Measurements from ENCODE around the gene LMOD2.

The LMOD2 gene

GRCh38 chr7:123673137-123673732 lies 17.6 kb downstream of the LMOD2 start:
- DNase-seq (ENCODE audit: low spot score): no peak

DNA sequence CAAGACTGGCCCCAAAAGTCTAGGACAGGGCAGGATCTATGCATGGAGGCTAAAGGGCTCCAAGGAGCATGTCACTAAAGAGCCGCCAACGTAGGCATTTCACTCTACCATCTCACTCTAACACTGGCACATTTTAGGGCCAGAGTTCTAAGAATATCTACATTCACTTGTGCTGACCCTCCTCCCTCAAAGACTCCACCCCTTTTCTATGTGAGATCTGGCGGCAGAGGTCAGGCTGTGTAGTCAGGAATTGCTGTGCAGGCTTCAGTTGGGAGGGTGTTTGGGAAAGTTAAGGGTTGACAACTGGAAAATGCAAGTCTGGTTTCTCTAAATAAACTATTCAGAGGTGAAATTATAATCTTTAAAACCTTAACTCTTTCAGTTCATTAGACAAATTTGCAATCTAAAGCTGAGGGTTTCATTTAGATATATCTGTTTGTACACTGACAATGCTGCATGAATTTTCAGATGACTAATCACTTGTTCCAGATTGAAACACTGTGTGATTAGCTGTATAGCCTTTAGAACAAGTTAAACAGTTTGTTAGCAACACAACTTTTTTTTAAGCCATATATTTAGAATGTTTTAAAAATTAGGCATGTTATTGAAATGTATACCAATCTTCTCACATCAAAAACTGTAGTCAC lies 18.2 kb downstream of the LMOD2 start:
- no peak for DNase-seq (ENCODE audit: low spot score)

DNA sequence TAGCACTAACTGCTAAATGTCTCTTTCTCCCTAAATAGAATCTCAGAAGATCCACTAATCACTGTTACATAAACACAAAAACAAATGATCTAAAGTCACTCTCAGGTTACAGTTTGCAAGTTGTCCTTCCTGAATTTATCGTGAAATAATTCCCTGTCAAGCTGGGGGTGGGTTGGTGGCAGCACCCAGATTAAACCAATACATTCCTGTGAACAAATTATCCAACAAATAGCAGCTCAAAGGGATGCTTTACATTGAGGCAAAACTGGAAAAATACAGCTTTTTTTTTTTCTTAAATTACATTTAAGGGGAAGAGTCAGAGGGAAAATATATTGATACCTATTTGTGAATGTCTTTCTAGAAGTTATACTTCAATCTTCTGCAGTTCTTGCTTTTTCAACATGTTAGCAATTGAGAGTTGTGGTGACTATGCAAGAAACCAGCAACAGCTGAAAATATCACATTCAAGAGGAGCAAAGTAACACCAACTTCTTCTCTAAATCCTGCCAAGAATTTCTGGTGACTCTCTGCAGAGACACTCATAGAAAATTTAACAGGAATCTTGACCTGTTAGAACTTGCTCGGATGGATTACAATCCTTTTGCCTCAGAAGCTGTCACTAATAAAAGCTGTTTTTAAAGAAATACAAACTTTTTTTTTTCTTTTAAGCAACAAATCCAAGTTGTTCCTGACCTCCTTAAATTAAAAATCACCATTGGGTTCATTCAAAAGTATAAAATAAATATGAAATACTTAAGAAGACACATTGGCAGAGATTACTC lies 18.9 kb downstream of the LMOD2 start:
- no peak for DNase-seq (ENCODE audit: low spot score)

- no peak for DNase-seq (ENCODE audit: low spot score)
These were observed 19.5 kb downstream of the LMOD2 start for GRCh38 chr7:123675181-123675473.

- DNase-seq (ENCODE audit: low spot score): no peak
These were observed 21.5 kb downstream of the LMOD2 start for GRCh38 chr7:123677061-123677715.

DNA sequence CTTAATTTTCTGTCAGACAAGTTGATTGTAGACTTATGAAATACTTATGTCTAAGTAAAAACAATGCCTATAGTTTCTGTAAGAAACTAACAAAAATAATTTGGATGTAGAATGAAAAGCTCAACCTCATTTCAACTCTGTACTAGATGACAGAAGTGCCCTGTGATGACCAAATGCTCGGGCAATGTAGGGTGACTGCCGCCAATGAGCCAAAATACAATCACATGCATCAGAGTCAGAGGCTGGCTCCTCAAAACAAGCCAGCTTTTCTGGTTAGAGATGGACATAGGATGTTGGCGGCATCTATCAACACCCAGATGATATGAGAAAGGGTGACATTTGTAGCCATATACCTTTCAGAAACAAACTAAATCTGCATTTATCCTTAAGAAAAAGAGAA lies 23.9 kb downstream of the LMOD2 start:
- no peak for DNase-seq (ENCODE audit: low spot score)

GRCh38 chr7:123680580-123680979 lies 24.9 kb downstream of the LMOD2 start:
- DNase-seq (ENCODE audit: low spot score): peak; percentile 54

DNA sequence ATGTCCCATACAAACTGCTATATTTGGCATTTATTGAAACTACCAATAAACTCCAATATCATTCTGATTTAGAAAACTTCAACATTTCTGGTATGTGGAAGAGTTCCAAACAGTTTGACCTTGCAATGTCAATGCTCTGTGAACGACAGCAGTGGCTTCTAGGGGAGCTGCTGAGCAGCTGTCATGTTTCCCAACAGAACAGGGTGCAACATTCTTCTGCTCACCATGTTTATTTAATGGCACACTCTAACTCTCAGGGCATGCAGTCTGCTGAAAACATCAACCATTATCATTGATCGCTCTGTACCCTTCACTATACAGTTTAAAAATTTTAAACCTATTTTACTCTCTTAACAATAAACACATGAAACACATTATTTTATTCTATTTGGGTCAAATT lies 25.9 kb downstream of the LMOD2 start:
- DNase-seq (ENCODE audit: low spot score): no peak

DNA sequence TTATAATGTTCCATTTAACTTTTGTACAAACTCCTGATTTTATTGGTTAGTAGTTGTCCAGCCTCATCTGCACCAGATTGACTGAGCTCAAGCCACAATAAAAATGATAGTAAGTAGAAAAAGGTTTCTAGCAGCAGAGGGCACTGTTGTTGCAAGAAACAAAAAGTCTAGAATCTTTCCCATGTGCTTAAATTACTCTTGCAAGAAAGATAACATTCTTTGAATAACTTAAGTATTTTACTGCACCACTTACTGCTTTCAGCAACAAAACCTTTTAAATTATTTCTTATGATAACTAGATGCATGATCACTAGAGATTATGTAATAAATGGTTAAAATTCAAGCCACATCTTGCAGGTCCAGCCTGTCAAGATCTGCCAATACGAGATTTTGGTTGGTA lies 27.0 kb downstream of the LMOD2 start:
- DNase-seq (ENCODE audit: low spot score): peak; percentile 51

DNA sequence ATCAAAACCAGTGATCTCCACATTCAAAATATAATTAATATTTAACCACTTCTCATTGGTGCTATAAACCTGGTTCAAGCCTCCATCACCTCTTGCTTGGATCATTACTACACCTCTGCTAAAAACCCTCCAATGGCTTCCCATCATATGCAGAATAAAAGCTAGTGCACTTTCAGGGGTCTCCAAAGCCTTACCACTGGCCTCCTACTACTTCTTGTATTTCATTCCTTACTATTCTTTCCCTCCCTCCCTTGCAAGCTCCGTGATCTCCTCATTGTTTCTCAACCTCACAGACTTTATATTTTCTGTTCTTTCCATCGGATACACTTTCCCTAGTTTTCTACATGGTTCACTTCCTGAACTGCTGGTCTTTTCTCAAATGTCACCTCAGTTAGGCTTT lies 31.5 kb downstream of the LMOD2 start:
- DNase-seq (ENCODE audit: low spot score): no peak

GRCh38 chr7:123687727-123688126 lies 32.1 kb downstream of the LMOD2 start:
- no peak for DNase-seq (ENCODE audit: low spot score)

DNA sequence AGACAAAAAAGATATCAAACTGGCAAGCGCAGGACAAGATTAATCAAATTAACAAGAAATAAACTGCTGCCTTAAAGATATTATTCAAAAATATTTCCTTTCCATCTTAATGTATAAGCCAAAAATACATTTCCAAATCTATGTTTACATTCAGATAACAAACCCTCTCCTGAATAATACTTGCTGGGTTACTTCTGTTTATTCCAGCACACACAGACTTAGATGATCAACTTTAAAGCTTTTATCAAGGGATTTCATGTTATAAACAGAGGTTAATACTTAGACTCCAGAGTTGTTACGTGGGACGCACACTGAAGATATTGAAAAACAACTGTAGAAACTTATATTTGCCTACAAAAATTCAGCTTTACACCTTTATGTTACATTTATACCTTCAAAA lies 33.6 kb downstream of the LMOD2 start:
- no peak for DNase-seq (ENCODE audit: low spot score)

GRCh38 chr7:123690550-123690949 lies 34.9 kb downstream of the LMOD2 start:
- no peak for DNase-seq (ENCODE audit: low spot score)

DNA sequence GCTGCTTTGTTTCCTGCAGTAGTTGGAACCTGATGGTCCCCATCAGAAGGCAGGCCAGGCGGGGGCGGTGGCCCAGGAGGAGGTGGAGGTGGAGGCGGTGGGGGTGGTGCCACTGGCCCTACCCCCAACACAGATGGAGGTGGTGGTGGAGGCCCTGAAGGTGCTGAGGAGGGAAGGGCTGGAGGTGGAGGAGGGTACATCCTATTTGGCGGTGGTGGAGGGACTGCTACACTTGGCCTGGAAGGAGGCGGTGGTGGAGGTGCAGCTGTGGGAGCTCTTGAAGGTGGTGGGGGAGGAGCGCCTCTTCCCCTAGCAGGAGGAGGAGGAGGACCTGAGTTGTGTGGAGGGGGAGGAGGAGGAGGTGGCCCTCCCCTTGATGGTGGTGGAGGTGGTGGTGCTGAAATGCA lies 36.8 kb downstream of the LMOD2 start:
- DNase-seq (ENCODE audit: low spot score): no peak

DNA sequence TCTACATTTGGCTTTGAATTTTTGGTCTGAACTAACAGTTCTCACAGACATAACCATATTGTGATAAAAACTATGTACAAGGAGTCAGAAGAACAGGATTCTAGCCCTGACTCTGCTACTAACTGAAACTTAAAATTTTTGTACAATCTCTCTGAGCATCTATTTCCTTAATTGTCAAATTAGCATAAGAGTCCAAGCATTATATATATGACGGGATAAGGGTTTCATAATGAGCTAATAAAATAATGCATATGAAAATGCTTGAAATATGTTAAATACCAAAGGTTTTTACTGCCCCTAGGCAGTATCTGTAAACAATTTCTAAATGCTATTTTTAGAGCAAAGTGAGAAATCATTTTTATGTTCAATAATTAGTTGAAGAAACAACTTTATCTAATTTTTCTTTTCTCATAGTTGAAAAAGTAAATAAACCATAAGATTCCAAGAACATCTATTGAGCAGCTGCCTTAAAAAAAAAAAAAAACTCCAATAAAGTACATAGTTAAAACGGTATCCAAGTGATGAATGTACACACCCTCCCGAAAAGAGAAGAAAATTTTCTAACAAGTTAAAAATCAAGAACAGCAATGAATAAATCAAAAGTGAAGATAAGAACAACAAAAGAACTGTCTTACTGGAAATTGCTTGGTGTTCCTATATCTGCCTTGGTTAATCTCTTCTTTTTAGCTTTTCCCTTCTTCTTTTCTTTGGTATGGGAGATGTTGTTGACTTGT lies 40.4 kb downstream of the LMOD2 start:
- no peak for DNase-seq (ENCODE audit: low spot score)

DNA sequence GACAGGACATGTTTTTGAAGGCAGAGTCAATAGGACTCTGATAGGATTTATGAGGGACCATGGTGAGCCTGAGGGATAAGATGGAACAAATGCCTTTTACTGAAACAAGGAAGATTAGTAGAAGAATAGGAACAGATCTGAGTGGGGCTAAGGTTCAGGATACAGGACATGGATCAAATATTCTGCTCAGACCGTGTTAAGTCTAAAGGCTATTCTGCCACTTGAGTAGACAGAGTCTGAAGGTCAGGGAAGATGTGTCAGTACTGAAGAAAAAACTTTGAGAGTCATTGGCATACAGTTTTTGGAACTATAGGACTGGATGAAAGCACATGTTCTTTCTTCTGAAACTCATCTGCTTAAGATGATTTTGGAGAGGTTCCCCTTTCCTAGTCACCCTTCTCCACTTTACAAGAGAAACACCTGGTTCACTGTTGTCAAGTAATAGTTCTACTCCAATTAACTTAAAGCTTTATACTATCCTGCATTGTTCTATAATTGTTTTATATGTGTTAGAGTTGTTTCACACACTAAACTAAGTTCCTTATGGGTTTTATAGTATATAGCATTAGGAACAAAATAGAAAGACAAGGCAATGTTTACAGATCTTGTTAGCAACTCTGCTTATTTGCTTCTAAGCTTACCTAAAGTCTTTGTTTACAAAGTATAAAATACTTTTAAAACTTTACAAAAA lies 49.7 kb downstream of the LMOD2 start:
- no peak for DNase-seq (ENCODE audit: low spot score)

DNA sequence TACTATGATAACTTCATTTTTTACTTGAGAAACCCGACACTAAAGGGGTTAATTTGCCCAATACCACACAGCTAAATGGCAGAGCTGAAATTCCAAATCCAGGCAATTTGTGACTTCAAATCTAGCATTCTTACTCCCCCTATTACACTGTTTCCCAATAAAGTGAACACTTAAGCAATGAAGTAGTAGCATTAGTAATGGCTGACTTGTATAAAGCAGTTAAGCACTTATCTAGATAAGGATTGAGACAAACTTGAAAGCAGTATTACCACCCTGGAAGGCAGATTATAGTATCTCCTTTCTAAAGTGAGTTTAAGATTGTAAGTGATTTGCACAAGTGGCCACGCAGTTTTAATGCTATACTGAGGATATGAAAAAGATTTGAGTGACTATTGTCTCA lies 53.9 kb downstream of the LMOD2 start:
- DNase-seq (ENCODE audit: low spot score): no peak

GRCh38 chr7:123710683-123711082 lies 55.0 kb downstream of the LMOD2 start:
- no peak for DNase-seq (ENCODE audit: low spot score)

DNA sequence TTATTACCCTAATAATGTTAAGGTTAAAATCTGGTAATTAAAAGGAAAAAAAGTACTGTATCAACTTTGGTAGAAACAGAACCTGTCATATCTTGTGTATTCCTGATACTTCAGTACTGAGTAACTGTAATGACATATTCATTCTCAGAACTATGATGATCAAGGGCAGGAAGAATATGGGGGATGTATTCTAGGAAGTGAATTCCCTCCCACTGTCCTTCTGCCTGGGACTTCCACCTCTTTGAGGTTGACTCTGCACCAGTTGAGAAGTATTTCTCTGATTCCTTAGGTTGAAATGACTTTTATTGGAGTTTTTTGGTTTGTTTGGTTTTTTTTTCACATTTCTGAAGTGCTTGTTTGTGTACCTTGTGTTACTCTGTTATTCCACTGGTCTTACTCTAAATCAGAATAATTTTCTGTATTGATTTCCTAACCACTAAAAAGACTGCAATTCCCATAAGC lies 56.2 kb downstream of the LMOD2 start:
- no peak for DNase-seq (ENCODE audit: low spot score)

DNA sequence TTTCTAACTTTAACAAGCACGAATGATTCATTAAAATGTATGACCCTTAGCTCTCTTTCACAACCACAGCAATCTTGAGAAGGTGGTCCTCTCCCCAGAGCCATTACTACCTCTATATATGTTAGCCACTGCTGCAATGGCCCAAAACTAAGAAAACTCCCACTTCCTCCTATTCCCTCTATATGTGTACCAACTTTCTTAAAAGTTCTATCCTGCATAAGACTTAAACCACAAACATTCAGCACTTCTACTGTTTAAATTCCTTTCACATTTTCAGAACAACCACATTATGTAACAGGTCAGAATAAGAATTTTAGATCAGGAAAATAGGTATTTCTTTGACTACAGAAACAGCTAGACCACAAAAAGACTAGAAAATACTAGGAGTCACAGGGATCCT lies 57.0 kb downstream of the LMOD2 start:
- DNase-seq (ENCODE audit: low spot score): no peak
